HEK293T (cell line): Measurements from ENCODE around the gene FLT4.

ENCODE experiments used
- CTCF ChIA-PET: fragments of 350-600 bp; formaldehyde crosslinking; extraction: SDS; loops from one replicate; lab custom pipeline; 2021; ENCODE audit warnings: antibody characterized with exemption, inconsistent platforms; lab: Yijun Ruan, JAX
- POLR2A ChIA-PET: fragments of 350-600 bp; formaldehyde crosslinking; extraction: SDS; loops from one replicate; lab custom pipeline; 2020; ENCODE audit warnings: antibody characterized with exemption, inconsistent platforms; lab: Yijun Ruan, JAX
- DNase-seq: peaks from one replicate; pipeline ENCODE4 v3.0.0; 2012; ENCODE audit warnings: mixed read lengths; ENCODE audit errors: extremely low spot score
- ARNT ChIP-seq: fragments of 450-650 bp; IDR thresholded peaks from 2 replicates; pipeline ENCODE4 v1.6.1; 2017; ENCODE audit warnings: mild to moderate bottlenecking
- BHLHE40 ChIP-seq: fragments of 450-650 bp; IDR thresholded peaks from 2 replicates; pipeline ENCODE4 v1.6.1; 2016; ENCODE audit warnings: mild to moderate bottlenecking, moderate library complexity, borderline replicate concordance
- CTBP1 ChIP-seq: fragments of 450-650 bp; IDR thresholded peaks from 2 replicates; pipeline ENCODE4 v1.6.1; 2016; ENCODE audit warnings: borderline replicate concordance
- ELF4 ChIP-seq: fragments of 450-650 bp; IDR thresholded peaks from 2 replicates; pipeline ENCODE4 v1.6.1; 2017; ENCODE audit warnings: antibody characterized with exemption
- FOXA1 ChIP-seq: fragments of 450-650 bp; IDR thresholded peaks from 2 replicates; pipeline ENCODE4 v1.6.1; 2016; ENCODE audit warnings: mild to moderate bottlenecking
- FOXK2 ChIP-seq: fragments of 450-650 bp; IDR thresholded peaks from 2 replicates; pipeline ENCODE4 v1.6.1; 2016; ENCODE audit warnings: mild to moderate bottlenecking
- FOXM1 ChIP-seq: fragments of 450-650 bp; IDR thresholded peaks from 2 replicates; pipeline ENCODE4 v1.6.1; 2017; ENCODE audit warnings: mild to moderate bottlenecking, borderline replicate concordance
- HDGF ChIP-seq: fragments of 450-650 bp; IDR thresholded peaks from 2 replicates; pipeline ENCODE4 v1.6.1; 2017; ENCODE audit warnings: antibody characterized with exemption, borderline replicate concordance
- L3MBTL2 ChIP-seq: fragments of 450-650 bp; conservative IDR thresholded peaks from 2 replicates; pipeline ENCODE4 v1.6.1; 2016; ENCODE audit warnings: mild to moderate bottlenecking
- LEF1 ChIP-seq: fragments of 450-650 bp; IDR thresholded peaks from 2 replicates; pipeline ENCODE4 v1.6.1; 2017; ENCODE audit warnings: mild to moderate bottlenecking, borderline replicate concordance
- NFRKB ChIP-seq: fragments of 450-650 bp; IDR thresholded peaks from 2 replicates; pipeline ENCODE4 v1.6.1; 2016; ENCODE audit warnings: mild to moderate bottlenecking, moderate library complexity
- PKNOX1 ChIP-seq: fragments of 450-650 bp; IDR thresholded peaks from 2 replicates; pipeline ENCODE4 v1.6.1; 2016
- SP1 ChIP-seq: fragments of 450-650 bp; IDR thresholded peaks from 2 replicates; pipeline ENCODE4 v1.6.1; 2017
- SUZ12 ChIP-seq: fragments of 450-650 bp; IDR thresholded peaks from 2 replicates; pipeline ENCODE4 v1.6.1; 2016; ENCODE audit warnings: mild to moderate bottlenecking
- TARDBP ChIP-seq: fragments of 450-650 bp; IDR thresholded peaks from 2 replicates; pipeline ENCODE4 v1.6.1; 2016
- ZNF384 ChIP-seq: fragments of 450-650 bp; IDR thresholded peaks from 2 replicates; pipeline ENCODE4 v1.6.1; 2016

FLT4 gene

GRCh38 chr5:180606215-180606785, 43.1 kb downstream of the FLT4 start:
- ChIA-PET POLR2A (interaction anchor here (1.2 kb wide), 1 partner anchor 13 kb away, joined by 10 read pairs; no protein-coding TSS in a partner anchor), CTCF (interaction anchor here (0.6 to 2.0 kb wide), 7 partner anchors 10 to 538 kb away, joined by 3 to 11 read pairs (median 3); no protein-coding TSS in a partner anchor)
- TF ChIP-seq CTBP1: no peak
- TF ChIP-seq FOXA1: no peak
- no peak for TF ChIP-seq L3MBTL2
- TF ChIP-seq HDGF: no peak
- TF ChIP-seq ELF4: no peak
- TF ChIP-seq ARNT: no peak
- no peak for TF ChIP-seq TARDBP
- no peak for TF ChIP-seq PKNOX1
- TF ChIP-seq NFRKB: no peak
- no peak for TF ChIP-seq SP1
- TF ChIP-seq SUZ12: no peak
- TF ChIP-seq FOXK2: no peak
- no peak for TF ChIP-seq FOXM1
- no peak for DNase-seq

- peak; percentile 77 for DNase-seq
- POLR2A ChIA-PET: interaction anchor here (0.8 to 1.2 kb wide), 2 partner anchors 14 to 16 kb away, joined by 3 to 10 read pairs; no protein-coding TSS in a partner anchor
- CTCF ChIA-PET: interaction anchor here (0.7 to 2.0 kb wide), 7 partner anchors 11 to 394 kb away, joined by 3 to 11 read pairs (median 3); no protein-coding TSS in a partner anchor
Measured at GRCh38 chr5:180605554-180606214, 43.7 kb downstream of the FLT4 start.

GRCh38 chr5:180604271-180604670, 45.1 kb downstream of the FLT4 start:
- ChIA-PET POLR2A (no interaction called here), CTCF (no interaction called here)
- TF ChIP-seq ELF4 (no peak), L3MBTL2 (no peak), FOXM1 (no peak), FOXK2 (no peak), SP1 (no peak), PKNOX1 (no peak), SUZ12 (no peak), ZNF384 (no peak), NFRKB (no peak), FOXA1 (no peak), ARNT (no peak), HDGF (no peak), TARDBP (no peak), LEF1 (no peak), BHLHE40 (no peak), CTBP1 (no peak)
- DNase-seq: no peak

More at GRCh38 chr5:180605554-180606214, 43.7 kb downstream of the FLT4 start:
- TF ChIP-seq ZNF384 (no peak), PKNOX1 (peak; percentile 40), TARDBP (no peak)

- no peak for DNase-seq
- no peak for TF ChIP-seq L3MBTL2
- TF ChIP-seq NFRKB: no peak
- TF ChIP-seq LEF1: no peak
- TF ChIP-seq ELF4: no peak
- TF ChIP-seq BHLHE40: no peak
- TF ChIP-seq ARNT: no peak
- no peak for TF ChIP-seq ZNF384
- TF ChIP-seq CTBP1: no peak
- no peak for TF ChIP-seq SP1
- TF ChIP-seq TARDBP: no peak
- no peak for TF ChIP-seq HDGF
- no peak for TF ChIP-seq SUZ12
- no peak for TF ChIP-seq FOXM1
- TF ChIP-seq FOXA1: no peak
- TF ChIP-seq FOXK2: no peak
- TF ChIP-seq PKNOX1: no peak
- POLR2A ChIA-PET: interaction anchor here (1.9 kb wide), 1 partner anchor 16 kb away, joined by 6 read pairs; no protein-coding TSS in a partner anchor
- CTCF ChIA-PET: interaction anchor here (0.6 kb wide), 1 partner anchor 112 kb away, joined by 7 read pairs; no protein-coding TSS in a partner anchor
Measured at GRCh38 chr5:180603076-180603594, 46.3 kb downstream of the FLT4 start.

- CTCF ChIA-PET: no interaction called here
- TF ChIP-seq LEF1: no peak
Measured at GRCh38 chr5:180602481-180603075, 46.8 kb downstream of the FLT4 start.

More at GRCh38 chr5:180602481-180603075, 46.8 kb downstream of the FLT4 start:
- POLR2A ChIA-PET: interaction anchor here (1.9 kb wide), 1 partner anchor 17 kb away, joined by 6 read pairs; no protein-coding TSS in a partner anchor
- no peak for DNase-seq
